Neutrophil (primary cell): ENCODE measurements around the gene PRKCSH.

Experiments
- H3K27ac ChIP-seq: fragments of 200-600 bp; sonication (generic); 2 replicates; pipeline ENCODE4 v1.5.1; 2016; ENCODE audit warnings: mild to moderate bottlenecking, moderate library complexity
- H3K27me3 ChIP-seq: fragments of 200-600 bp; sonication (generic); 2 replicates; pipeline ENCODE4 v1.6.0; 2016; ENCODE audit warnings: mild to moderate bottlenecking
- H3K36me3 ChIP-seq: fragments of 200-600 bp; sonication (generic); 2 replicates; pipeline ENCODE4 v1.5.1; 2017
- H3K4me1 ChIP-seq, 2 experiments: fragments of 200-600 bp in 1 of 2; sonication (generic) in 1 of 2; 1 replicate in 1 of 2; 2 replicates in 1 of 2; pipeline versions ENCODE4 v1.5.1 to v1.6.1; 2013 to 2016; ENCODE audit warnings: low read depth in 1 of 2, low read length in 1 of 2, mild to moderate bottlenecking in 1 of 2, moderate library complexity in 1 of 2; ENCODE audit not compliant: control insufficient read depth in 1 of 2, insufficient read depth in 1 of 2
- H3K4me3 ChIP-seq, 2 experiments: fragments of 200-600 bp in 1 of 2; sonication (generic) in 1 of 2; 1 replicate in 1 of 2; 2 replicates in 1 of 2; pipeline ENCODE4 v1.5.1; 2013 to 2016; ENCODE audit warnings: low read depth in 1 of 2, low read length in 1 of 2, mild to moderate bottlenecking in 1 of 2, moderate library complexity in 1 of 2
- H3K9me3 ChIP-seq: fragments of 200-600 bp; sonication (generic); 2 replicates; pipeline ENCODE4 v1.5.1; 2016
- CTCF ChIP-seq: fragments of 200-600 bp; sonication (generic); IDR thresholded peaks from 2 replicates; pipeline ENCODE4 v1.5.1; 2016; ENCODE audit warnings: antibody characterized with exemption

Gene PRKCSH

GRCh38 chr19:11475861-11476260 lies 40.4 kb downstream of the PRKCSH start:
- Histone ChIP-seq H3K4me1 (peaks cover 6 to 15% of the 10 kb centered on the region in 2 experiments), H3K9me3 (no peaks in the 10 kb centered on the region), H3K27me3 (peaks cover 85% of the 10 kb centered on the region), H3K36me3 (no peaks in the 10 kb centered on the region), H3K4me3 (no peak overlapping the region), H3K27ac (no peak overlapping the region)
- TF ChIP-seq CTCF = no peak

GRCh38 chr19:11478167-11479089 lies 43.0 kb downstream of the PRKCSH start:
- H3K4me1 ChIP-seq = peaks cover 15 to 34% of the 10 kb centered on the region in 2 experiments
- no peak overlapping the region for H3K4me3 ChIP-seq
- no peaks in the 10 kb centered on the region for H3K36me3 ChIP-seq
- peaks cover 98% of the 10 kb centered on the region for H3K27me3 ChIP-seq
- H3K27ac ChIP-seq = no peak overlapping the region
- H3K9me3 ChIP-seq = no peaks in the 10 kb centered on the region
- TF ChIP-seq CTCF = no peak

- Histone ChIP-seq H3K4me1 (peaks cover 15 to 34% of the 10 kb centered on the region in 2 experiments), H3K27me3 (peaks cover 91% of the 10 kb centered on the region), H3K4me3 (no peak overlapping the region)
These were observed 43.9 kb downstream of the PRKCSH start for GRCh38 chr19:11479090-11479897.

GRCh38 chr19:11479898-11480714 lies 44.7 kb downstream of the PRKCSH start:
- Histone ChIP-seq H3K9me3 (no peaks in the 10 kb centered on the region), H3K4me3 (no peak overlapping the region), H3K27me3 (peaks cover 83% of the 10 kb centered on the region), H3K27ac (no peak overlapping the region), H3K4me1 (peaks cover 15 to 34% of the 10 kb centered on the region in 2 experiments), H3K36me3 (no peaks in the 10 kb centered on the region)
- no peak for TF ChIP-seq CTCF

More at GRCh38 chr19:11479090-11479897, 43.9 kb downstream of the PRKCSH start:
- H3K9me3 ChIP-seq = no peaks in the 10 kb centered on the region
- H3K27ac ChIP-seq = no peak overlapping the region
- no peak for TF ChIP-seq CTCF
- H3K36me3 ChIP-seq = no peaks in the 10 kb centered on the region
